K562 (cell line): ENCODE results near the gene OR2V2. TPM values are rescaled to one million over a fixed set of nuclear protein-coding genes. Genes with fewer than 3 reads are reported as not detected.

Experiments
- CHD4 ChIP-seq: fragments of 200-600 bp; sonication (generic); IDR thresholded peaks from 3 replicates; pipeline ENCODE4 v1.6.1; 2012; ENCODE audit warnings: low read depth, mild to moderate bottlenecking, mixed read lengths, low read length, inconsistent platforms; ENCODE audit not compliant: insufficient read depth, insufficient replicate concordance, poor library complexity, severe bottlenecking
- HEY1 ChIP-seq: fragments of 250-450 bp; sonication (Bioruptor Pico); IDR thresholded peaks from 2 replicates; pipeline ENCODE4 v1.5.0; 2020; ENCODE audit warnings: mild to moderate bottlenecking, moderate library complexity, borderline replicate concordance
- OTX1 ChIP-seq: fragments of 450-650 bp; formaldehyde crosslinking; IDR thresholded peaks from 2 replicates; pipeline ENCODE4 v1.4.0; 2022; ENCODE audit warnings: mild to moderate bottlenecking
- POLR2G ChIP-seq: fragments of 200-400 bp; formaldehyde crosslinking; IDR thresholded peaks from 2 replicates; pipeline ENCODE4 v1.6.1; 2017; ENCODE audit warnings: low read depth, mild to moderate bottlenecking, antibody characterized with exemption, low read length, moderate library complexity
- TBP ChIP-seq: optimal IDR thresholded peaks from 2 replicates; pipeline ENCODE3; 2011; ENCODE audit warnings: low read depth, low read length, improper control_type of control experiment
- ZBTB1 ChIP-seq: sonication (generic); formaldehyde crosslinking; IDR thresholded peaks from 2 replicates; pipeline ENCODE4 v1.8.1; 2023; ENCODE audit warnings: missing genetic modification reagents, low read depth, mild to moderate bottlenecking, borderline replicate concordance
- ZNF354B ChIP-seq: fragments of 250-450 bp; sonication (Bioruptor Pico); IDR thresholded peaks from 2 replicates; pipeline ENCODE4 v1.4.0; 2020
- ZSCAN29 ChIP-seq: fragments of 450-650 bp; IDR thresholded peaks from 2 replicates; pipeline ENCODE4 v1.6.1; 2017
- polyA plus RNA-seq, 8 experiments: library from polyadenylated mRNA; depleted of rRNA in 4 of 8; stranded (reverse) in 5 of 8; unstranded in 3 of 8; fragments of >200 nt; fragmentation: Nextera tagmentation in 2 of 8; fragmentation: Illumina TruSeq in 1 of 8; extraction: Ambion mirVana in 2 of 8; extraction: Trizol in 1 of 8; gene quantifications; 2 replicates each; pipeline versions ENCODE4 v1.2.1 to v1.2.3, GENCODE V29; 2011 to 2014; ENCODE audit warnings: inconsistent platforms in 1 of 8, missing spikeins in 1 of 8
- total RNA-seq, 7 experiments: library from RNA; depleted of rRNA in 6 of 7; stranded (reverse); fragments of >200 nt in 6 of 7; fragmentation: Illumina TruSeq in 2 of 7; extraction: Trizol in 2 of 7; gene quantifications; 2 replicates each; pipeline versions ENCODE4 v1.2.1 to v1.2.3, GENCODE V29; 2011 to 2021; ENCODE audit warnings: low replicate concordance in 1 of 7
- TF ChIP-seq, protein P1 (sequence below): sonication (generic); formaldehyde crosslinking; IDR thresholded peaks from 2 replicates; pipeline ENCODE4 v1.8.1; 2022; ENCODE audit warnings: missing genetic modification reagents
- TF ChIP-seq, protein P2 (sequence below): fragments of 250-450 bp; sonication (Bioruptor Pico); IDR thresholded peaks from 2 replicates; pipeline ENCODE4 v1.5.0; 2020; ENCODE audit warnings: mild to moderate bottlenecking, borderline replicate concordance
- TF ChIP-seq, protein P3 (sequence below): sonication (generic); formaldehyde crosslinking; IDR thresholded peaks from 2 replicates; pipeline ENCODE4 v1.8.0; 2023; ENCODE audit warnings: mild to moderate bottlenecking, missing genetic modification reagents

The OR2V2 gene
- total and polyA plus RNA-seq, 9 of the 15 experiments (the other 6 are each of a cell fraction or from before 2014, with no cell fraction given): 0.01 TPM; not detected in 8

GRCh38 chr5:181173420-181174342 lies 26.3 kb downstream of the OR2V2 start (continued):
- TF ChIP-seq POLR2G (no peak), CHD4 (no peak), ZSCAN29 (0 out of 2 replicates have a peak, but pooled peaks have one; percentile 38), OTX1 (0 out of 2 replicates have a peak, but pooled peaks have one; percentile 28), ZNF354B (CRISPR knock-in tag) (no peak), TBP (peak; percentile 99), HEY1 (CRISPR knock-in tag) (no peak), ZBTB1 (CRISPR knock-in tag) (no peak)
- TF ChIP-seq, protein P1, sequence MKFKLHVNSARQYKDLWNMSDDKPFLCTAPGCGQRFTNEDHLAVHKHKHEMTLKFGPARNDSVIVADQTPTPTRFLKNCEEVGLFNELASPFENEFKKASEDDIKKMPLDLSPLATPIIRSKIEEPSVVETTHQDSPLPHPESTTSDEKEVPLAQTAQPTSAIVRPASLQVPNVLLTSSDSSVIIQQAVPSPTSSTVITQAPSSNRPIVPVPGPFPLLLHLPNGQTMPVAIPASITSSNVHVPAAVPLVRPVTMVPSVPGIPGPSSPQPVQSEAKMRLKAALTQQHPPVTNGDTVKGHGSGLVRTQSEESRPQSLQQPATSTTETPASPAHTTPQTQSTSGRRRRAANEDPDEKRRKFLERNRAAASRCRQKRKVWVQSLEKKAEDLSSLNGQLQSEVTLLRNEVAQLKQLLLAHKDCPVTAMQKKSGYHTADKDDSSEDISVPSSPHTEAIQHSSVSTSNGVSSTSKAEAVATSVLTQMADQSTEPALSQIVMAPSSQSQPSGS: no peak
- TF ChIP-seq, protein P2, sequence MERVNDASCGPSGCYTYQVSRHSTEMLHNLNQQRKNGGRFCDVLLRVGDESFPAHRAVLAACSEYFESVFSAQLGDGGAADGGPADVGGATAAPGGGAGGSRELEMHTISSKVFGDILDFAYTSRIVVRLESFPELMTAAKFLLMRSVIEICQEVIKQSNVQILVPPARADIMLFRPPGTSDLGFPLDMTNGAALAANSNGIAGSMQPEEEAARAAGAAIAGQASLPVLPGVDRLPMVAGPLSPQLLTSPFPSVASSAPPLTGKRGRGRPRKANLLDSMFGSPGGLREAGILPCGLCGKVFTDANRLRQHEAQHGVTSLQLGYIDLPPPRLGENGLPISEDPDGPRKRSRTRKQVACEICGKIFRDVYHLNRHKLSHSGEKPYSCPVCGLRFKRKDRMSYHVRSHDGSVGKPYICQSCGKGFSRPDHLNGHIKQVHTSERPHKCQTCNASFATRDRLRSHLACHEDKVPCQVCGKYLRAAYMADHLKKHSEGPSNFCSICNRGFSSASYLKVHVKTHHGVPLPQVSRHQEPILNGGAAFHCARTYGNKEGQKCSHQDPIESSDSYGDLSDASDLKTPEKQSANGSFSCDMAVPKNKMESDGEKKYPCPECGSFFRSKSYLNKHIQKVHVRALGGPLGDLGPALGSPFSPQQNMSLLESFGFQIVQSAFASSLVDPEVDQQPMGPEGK (CRISPR knock-in tag): no peak
- TF ChIP-seq, protein P3, sequence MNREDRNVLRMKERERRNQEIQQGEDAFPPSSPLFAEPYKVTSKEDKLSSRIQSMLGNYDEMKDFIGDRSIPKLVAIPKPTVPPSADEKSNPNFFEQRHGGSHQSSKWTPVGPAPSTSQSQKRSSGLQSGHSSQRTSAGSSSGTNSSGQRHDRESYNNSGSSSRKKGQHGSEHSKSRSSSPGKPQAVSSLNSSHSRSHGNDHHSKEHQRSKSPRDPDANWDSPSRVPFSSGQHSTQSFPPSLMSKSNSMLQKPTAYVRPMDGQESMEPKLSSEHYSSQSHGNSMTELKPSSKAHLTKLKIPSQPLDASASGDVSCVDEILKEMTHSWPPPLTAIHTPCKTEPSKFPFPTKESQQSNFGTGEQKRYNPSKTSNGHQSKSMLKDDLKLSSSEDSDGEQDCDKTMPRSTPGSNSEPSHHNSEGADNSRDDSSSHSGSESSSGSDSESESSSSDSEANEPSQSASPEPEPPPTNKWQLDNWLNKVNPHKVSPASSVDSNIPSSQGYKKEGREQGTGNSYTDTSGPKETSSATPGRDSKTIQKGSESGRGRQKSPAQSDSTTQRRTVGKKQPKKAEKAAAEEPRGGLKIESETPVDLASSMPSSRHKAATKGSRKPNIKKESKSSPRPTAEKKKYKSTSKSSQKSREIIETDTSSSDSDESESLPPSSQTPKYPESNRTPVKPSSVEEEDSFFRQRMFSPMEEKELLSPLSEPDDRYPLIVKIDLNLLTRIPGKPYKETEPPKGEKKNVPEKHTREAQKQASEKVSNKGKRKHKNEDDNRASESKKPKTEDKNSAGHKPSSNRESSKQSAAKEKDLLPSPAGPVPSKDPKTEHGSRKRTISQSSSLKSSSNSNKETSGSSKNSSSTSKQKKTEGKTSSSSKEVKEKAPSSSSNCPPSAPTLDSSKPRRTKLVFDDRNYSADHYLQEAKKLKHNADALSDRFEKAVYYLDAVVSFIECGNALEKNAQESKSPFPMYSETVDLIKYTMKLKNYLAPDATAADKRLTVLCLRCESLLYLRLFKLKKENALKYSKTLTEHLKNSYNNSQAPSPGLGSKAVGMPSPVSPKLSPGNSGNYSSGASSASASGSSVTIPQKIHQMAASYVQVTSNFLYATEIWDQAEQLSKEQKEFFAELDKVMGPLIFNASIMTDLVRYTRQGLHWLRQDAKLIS (CRISPR knock-in tag): no peak
